GM21737 (cell line): Measurements from ENCODE around the gene COL6A2.

Experiments
- ATAC-seq: cut with Tn5 transposase; IDR thresholded peaks from one replicate; pipeline ENCODE4 v1.9.1; 2021; ENCODE audit warnings: mild to moderate bottlenecking, moderate library complexity; ENCODE audit not compliant: unreplicated experiment

Gene COL6A2

DNA sequence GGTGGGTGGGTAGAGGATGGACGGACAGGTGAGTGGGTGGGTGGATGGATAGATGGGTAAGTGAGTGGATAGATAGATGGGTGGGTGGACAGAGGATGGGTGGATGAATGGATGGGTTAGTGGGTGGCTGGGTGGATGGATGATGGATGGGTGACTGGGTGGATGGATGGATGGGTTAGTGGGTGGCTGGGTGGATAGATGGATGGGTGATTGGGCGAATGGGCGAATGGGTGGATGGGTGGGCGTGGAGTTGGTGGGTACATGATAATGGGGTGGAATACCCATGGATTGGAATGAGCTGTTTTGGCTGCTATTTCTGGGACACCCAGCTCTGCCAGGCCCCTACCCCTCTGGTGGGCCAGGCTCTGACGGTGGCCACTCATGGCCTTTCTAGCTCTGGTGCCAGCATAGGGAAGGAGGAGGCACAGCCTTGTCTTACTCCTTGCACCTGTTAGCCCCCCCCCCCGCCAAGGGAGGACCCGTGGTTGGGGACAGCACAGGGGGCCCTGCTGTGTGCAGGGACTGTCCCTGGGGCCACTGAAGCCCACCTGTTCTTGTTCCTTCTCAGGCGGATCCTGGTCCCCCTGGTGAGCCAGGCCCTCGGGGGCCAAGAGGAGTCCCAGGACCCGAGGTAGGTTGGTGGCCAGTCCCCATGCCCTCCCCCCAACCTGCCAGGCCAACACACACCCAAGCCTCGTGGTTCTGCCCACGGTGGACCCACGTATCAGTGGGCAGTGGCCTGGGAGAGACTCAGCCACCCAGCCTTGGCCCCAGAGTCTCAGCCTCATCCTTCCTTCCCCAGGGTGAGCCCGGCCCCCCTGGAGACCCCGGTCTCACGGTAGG is 26.4 kb downstream of the COL6A2 start:
- no peak for ATAC-seq

DNA sequence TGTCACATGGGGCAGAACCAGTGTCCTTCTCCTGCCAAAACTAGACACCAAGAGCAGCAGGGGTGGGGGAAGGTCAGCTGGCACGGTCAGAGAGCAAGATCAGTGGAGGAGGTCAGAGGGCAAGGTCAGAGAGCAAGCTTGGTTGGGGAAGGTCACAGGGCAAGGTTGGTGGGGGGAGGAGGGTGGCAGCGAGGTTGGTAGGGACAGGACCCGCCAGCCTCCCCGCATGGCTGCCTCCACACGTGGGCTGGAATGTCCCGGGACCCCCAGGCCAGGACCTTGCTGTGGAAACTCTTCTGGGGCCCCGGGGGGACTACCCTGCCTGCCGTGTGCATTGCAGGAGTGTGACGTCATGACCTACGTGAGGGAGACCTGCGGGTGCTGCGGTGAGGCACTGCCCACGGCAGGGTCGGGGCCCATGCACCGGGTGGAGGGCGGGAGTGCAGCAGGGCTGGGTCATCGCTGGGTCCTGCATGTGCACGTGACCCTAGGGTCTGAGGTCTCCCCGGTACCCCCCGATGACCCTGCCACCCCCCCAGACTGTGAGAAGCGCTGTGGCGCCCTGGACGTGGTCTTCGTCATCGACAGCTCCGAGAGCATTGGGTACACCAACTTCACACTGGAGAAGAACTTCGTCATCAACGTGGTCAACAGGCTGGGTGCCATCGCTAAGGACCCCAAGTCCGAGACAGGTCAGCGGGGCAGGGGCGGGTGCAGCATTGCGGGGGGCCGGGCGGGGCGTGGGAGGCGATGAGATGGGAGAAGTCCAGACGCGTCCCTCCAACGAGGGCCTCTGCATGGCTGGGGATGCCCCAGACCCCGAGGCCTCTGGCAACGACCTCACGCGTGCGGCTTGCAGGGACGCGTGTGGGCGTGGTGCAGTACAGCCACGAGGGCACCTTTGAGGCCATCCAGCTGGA is 27.3 kb downstream of the COL6A2 start:
- no peak for ATAC-seq

DNA sequence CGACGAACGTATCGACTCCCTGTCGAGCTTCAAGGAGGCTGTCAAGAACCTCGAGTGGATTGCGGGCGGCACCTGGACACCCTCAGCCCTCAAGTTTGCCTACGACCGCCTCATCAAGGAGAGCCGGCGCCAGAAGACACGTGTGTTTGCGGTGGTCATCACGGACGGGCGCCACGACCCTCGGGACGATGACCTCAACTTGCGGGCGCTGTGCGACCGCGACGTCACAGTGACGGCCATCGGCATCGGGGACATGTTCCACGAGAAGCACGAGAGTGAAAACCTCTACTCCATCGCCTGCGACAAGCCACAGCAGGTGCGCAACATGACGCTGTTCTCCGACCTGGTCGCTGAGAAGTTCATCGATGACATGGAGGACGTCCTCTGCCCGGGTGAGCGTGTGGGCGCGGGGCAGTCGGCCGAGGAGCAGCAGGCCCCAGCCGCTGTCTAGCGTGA is 28.0 kb downstream of the COL6A2 start:
- ATAC-seq: no peak

DNA sequence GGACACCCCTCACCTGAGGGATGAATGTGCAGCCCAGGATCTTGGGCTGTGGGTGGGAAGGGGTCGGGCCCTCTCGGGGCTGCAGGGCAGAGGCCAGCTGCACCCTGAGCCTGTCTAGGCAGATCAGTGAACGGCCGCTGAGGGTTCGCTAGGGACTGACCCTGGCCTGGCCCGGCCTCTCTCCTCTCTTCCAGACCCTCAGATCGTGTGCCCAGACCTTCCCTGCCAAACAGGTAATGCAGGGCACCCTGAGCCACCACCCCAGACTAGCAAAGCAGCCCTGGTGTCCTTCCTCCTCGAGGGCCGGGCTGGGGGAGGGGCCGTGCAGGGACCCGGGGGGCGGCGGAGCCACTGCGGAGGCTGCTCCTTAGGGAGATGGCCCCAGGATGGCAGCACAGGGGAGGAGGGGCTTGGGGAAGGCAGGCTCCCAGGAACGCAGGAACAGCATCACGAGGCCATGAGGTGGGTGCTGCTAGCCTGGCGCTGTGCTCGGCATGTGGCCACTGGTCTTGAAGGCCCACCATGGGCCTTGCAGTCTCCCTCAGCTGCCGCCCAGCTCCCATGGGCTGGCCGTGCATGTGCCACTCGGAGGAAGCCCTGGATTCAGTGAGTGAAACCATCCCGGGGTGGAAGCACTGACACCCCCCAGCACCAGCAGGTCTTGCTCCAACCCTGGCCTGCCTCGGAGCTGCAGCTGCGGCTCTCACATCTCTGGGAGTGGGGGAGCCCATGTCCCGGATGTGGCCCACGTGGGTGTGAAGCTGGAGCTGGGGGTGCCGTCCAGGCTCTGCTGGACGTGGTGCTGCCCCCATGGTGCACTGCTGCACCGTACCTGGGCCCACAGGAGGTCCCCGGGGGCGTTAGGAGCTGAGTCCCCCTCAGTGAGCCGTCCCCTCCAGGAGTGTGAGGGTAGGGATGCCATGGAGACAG is 28.7 kb downstream of the COL6A2 start:
- ATAC-seq: no peak

GRCh38 chr21:46127239-46128105 is 29.6 kb downstream of the COL6A2 start:
- no peak for ATAC-seq

GRCh38 chr21:46128106-46128932 is 30.4 kb downstream of the COL6A2 start:
- no peak for ATAC-seq

GRCh38 chr21:46128933-46129571 is 31.1 kb downstream of the COL6A2 start:
- no peak for ATAC-seq

- no peak for ATAC-seq
Observed at GRCh38 chr21:46129846-46130651, 32.1 kb downstream of the COL6A2 start.

GRCh38 chr21:46130831-46131587 is 33.1 kb downstream of the COL6A2 start:
- ATAC-seq: no peak

- no peak for ATAC-seq
Observed at GRCh38 chr21:46131588-46131837, 33.6 kb downstream of the COL6A2 start.

- ATAC-seq: no peak
Observed at GRCh38 chr21:46131838-46132651, 34.1 kb downstream of the COL6A2 start.

- no peak for ATAC-seq
Observed at GRCh38 chr21:46135782-46136395, 38.0 kb downstream of the COL6A2 start.

- ATAC-seq: no peak
Observed at GRCh38 chr21:46136739-46137349, 38.9 kb downstream of the COL6A2 start.

GRCh38 chr21:46137908-46138307 is 40.0 kb downstream of the COL6A2 start:
- ATAC-seq: no peak

DNA sequence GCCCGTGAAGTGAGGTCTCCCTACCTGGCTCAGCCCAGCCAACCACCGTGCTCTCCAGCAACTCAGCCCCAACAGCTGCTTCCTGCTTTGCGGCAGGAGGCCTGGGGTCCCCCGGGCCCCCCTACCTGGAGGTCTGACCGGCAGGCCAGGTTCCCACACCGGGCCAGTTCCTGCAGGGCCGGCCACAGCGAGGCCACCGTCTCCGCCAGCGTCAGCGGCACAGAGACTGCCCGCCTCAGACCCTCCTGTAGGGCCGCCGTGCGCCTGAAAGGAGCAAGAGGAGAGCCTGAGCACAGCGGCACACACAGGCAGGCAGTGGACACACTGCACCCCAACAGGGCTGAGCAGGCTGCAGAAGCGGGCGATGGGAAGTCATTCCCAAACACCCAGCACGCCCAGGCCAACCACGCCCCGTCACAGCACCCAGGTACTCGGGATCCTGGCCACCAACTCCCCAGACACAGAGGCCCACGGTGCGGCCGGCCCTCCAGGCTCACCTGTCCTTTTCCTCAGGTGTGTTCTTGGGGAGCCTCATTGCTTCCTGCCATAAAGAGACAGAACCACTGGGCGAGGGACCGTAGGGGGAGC is 40.6 kb downstream of the COL6A2 start:
- ATAC-seq: no peak
